Gastrocnemius medialis (tissue), 4 donors: ENCODE results near the gene CAMK1G. TPM values are rescaled to one million over a fixed set of nuclear protein-coding genes. Genes with fewer than 3 reads are reported as not detected.

Source experiments
- ATAC-seq, 2 donors: fragments of 150-250 bp; one replicate each; pipeline ENCODE4 v1.9.1; 2016
- DNase-seq, 2 donors: peaks; one replicate each; pipeline ENCODE4 v3.0.0-alpha.2; 2019
- H3K27ac ChIP-seq, 4 donors: fragments of 200-600 bp; sonication (generic); 1 replicate in 1 of 4; 2 replicates in 3 of 4; pipeline ENCODE4 v1.5.1; 2016 to 2018; ENCODE audit warnings: mild to moderate bottlenecking in 2 of 4, moderate library complexity in 1 of 4
- H3K27me3 ChIP-seq, 3 donors: fragments of 200-600 bp; sonication (generic) in 2 of 3; 1 replicate in 1 of 3; 2 replicates in 2 of 3; pipeline versions ENCODE4 v1.5.1 to v1.6.0; 2016 to 2019; ENCODE audit warnings: mild to moderate bottlenecking in 1 of 3, moderate library complexity in 1 of 3
- H3K36me3 ChIP-seq, 2 donors: fragments of 200-600 bp; sonication (generic) in 1 of 2; one replicate each; pipeline ENCODE4 v1.5.1; 2017 to 2018
- H3K4me1 ChIP-seq, 2 donors: fragments of 200-600 bp; sonication (generic) in 1 of 2; one replicate each; pipeline ENCODE4 v1.5.1; 2016 to 2017; ENCODE audit warnings: mild to moderate bottlenecking in 2 of 2
- H3K4me3 ChIP-seq, 4 donors: fragments of 200-600 bp; sonication (generic) in 3 of 4; 1 replicate in 1 of 4; 2 replicates in 3 of 4; pipeline ENCODE4 v1.5.1; 2016 to 2019; ENCODE audit warnings: mild to moderate bottlenecking in 2 of 4
- H3K9me3 ChIP-seq, 3 donors: fragments of 200-600 bp; sonication (generic) in 2 of 3; 1 replicate in 1 of 3; 2 replicates in 2 of 3; pipeline ENCODE4 v1.5.1; 2016 to 2019
- POLR2A ChIP-seq, 2 donors: fragments of 450-650 bp; IDR thresholded peaks; one replicate each; pipeline ENCODE4 v1.6.1; 2017; ENCODE audit warnings: antibody characterized with exemption in 2 of 2, mild to moderate bottlenecking in 2 of 2, moderate library complexity in 2 of 2
- in situ Hi-C, 4 donors: fragments of 200-750 bp; cut with MboI; loops; one replicate each; pipeline versions ENCODE4 v1.15.0 to v1.8.0; 2017; ENCODE audit warnings: low sequenced_read_pairs in 4 of 4
- intact Hi-C: fragments of 100-400 bp; cut with DNase I; formaldehyde crosslinking; loops from one replicate; pipeline ENCODE4 v1.15.1; 2023; ENCODE audit warnings: low total_unique reads
- total RNA-seq, 4 donors: library from RNA; depleted of rRNA; stranded (reverse); fragments of >200 nt; gene quantifications; one replicate each; pipeline versions ENCODE4 v1.1.0 to v1.2.3, GENCODE V29; 2016
- TF ChIP-seq, protein P1 (sequence below), 5 experiments: fragments of 450-650 bp in 3 of 5; fragments of 200-600 bp in 2 of 5; sonication (generic) in 2 of 5; IDR thresholded peaks in 4 of 5; conservative IDR thresholded peaks in 1 of 5; 1 replicate in 4 of 5; 2 replicates in 1 of 5; pipeline ENCODE4 v1.5.1; 2016 to 2019; ENCODE audit warnings: antibody characterized with exemption in 5 of 5, mild to moderate bottlenecking in 3 of 5, moderate library complexity in 3 of 5

The CAMK1G gene
- total RNA-seq, 4 donors from 2014 or later: 0.16 TPM; not detected in 3

DNA sequence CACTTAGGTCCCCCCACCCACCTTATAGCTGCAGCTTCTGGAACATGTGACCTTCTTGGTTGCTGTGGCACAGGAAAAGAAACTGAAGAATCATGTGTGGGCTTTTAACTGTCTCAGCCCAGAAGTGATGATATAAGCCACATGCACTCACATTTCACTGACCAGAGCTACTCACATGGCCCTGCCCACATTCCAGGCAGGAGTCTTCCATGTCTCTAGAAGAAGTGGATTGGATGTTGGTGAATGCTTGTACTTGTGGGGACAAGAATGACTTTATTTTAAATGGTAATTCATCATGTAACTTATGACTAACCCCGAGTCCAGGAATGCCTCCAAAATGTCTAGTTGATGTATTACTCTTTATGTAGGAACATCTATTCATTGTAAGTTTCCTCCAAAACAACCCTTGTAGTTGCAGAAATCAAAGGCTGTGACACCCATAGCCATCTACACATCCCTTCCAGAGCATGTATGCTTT, 15.8 kb upstream of the CAMK1G start:
- no peak overlapping the region for H3K27ac ChIP-seq
- no peaks in the 10 kb centered on the region for H3K9me3 ChIP-seq
- H3K4me1 ChIP-seq: no peaks in the 10 kb centered on the region
- no peaks in the 10 kb centered on the region for H3K36me3 ChIP-seq
- no peak for TF ChIP-seq POLR2A (IDR thresholded peaks at IDR 0.05)
- TF ChIP-seq, protein P1, sequence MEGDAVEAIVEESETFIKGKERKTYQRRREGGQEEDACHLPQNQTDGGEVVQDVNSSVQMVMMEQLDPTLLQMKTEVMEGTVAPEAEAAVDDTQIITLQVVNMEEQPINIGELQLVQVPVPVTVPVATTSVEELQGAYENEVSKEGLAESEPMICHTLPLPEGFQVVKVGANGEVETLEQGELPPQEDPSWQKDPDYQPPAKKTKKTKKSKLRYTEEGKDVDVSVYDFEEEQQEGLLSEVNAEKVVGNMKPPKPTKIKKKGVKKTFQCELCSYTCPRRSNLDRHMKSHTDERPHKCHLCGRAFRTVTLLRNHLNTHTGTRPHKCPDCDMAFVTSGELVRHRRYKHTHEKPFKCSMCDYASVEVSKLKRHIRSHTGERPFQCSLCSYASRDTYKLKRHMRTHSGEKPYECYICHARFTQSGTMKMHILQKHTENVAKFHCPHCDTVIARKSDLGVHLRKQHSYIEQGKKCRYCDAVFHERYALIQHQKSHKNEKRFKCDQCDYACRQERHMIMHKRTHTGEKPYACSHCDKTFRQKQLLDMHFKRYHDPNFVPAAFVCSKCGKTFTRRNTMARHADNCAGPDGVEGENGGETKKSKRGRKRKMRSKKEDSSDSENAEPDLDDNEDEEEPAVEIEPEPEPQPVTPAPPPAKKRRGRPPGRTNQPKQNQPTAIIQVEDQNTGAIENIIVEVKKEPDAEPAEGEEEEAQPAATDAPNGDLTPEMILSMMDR (IDR thresholded peaks at IDR 0.05 in 4 of 5, conservative IDR thresholded peaks at IDR 0.05 in 1 of 5): no peak
- no peak overlapping the region for H3K4me3 ChIP-seq
- ATAC-seq (no peak), DNase-seq (no peak)
- peaks cover 0 to 3% (median 0%) of the 10 kb centered on the region in 3 donors for H3K27me3 ChIP-seq
- intact Hi-C loops: no loop called here
- in situ Hi-C loops: loop anchor here in 1 of 4 donors (10.0 kb wide), 1 partner anchor 57 kb away; no protein-coding TSS in a partner anchor

DNA sequence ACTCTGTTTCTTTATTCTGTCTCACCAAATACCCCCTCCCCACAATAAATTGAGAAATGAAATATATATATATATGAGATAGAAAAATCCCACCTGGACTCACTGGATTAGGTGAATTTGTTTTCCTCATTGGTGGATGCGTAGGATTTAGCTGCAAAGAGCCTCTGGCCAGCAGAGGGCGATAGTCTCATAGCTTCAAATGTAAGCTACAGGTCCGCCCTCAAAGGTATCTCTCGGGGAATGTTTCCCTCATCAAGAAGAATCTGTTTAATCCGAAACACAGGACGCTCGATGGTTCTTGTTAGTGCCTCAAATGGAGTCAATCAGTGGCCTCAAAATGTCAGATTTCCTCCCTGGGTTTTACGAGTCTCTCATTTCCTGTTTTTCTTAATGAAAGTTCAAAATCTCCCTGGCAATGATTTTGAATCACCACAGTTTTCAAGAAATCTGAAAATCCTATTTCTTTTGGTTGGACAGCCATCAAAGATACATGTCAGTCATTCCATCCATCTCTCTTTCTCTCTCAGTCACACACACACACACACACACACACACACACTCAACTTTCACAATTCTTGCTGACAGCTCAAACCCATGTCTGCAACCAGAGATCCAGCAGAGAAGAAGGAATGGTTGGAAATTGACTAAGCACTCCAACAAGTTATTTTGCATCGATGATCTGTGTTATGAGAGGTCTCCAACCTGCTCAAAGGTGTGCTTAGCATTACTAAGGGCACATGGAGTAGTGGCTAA, 13.9 kb upstream of the CAMK1G start:
- Histone ChIP-seq H3K4me3 (peak overlapping the region in 1 of 4 donors; percentile 18), H3K27ac (no peak overlapping the region), H3K4me1 (no peaks in the 10 kb centered on the region), H3K36me3 (no peaks in the 10 kb centered on the region), H3K27me3 (peaks cover 0 to 3% (median 0%) of the 10 kb centered on the region in 3 donors), H3K9me3 (no peaks in the 10 kb centered on the region)
- in situ Hi-C loops (loop anchor here in 2 of 4 donors (5.0 to 10.0 kb wide), 3 partner anchors 55 to 178 kb away; no protein-coding TSS in a partner anchor), intact Hi-C loops (no loop called here)
- peak; percentile 38 to 80 for ATAC-seq
- TF ChIP-seq, protein P1 (IDR thresholded peaks at IDR 0.05 in 4 of 5, conservative IDR thresholded peaks at IDR 0.05 in 1 of 5): peak; percentile 45 to 88 (median 65)
- TF ChIP-seq POLR2A (IDR thresholded peaks at IDR 0.05): no peak
- DNase-seq: peak; percentile 32 to 65

DNA sequence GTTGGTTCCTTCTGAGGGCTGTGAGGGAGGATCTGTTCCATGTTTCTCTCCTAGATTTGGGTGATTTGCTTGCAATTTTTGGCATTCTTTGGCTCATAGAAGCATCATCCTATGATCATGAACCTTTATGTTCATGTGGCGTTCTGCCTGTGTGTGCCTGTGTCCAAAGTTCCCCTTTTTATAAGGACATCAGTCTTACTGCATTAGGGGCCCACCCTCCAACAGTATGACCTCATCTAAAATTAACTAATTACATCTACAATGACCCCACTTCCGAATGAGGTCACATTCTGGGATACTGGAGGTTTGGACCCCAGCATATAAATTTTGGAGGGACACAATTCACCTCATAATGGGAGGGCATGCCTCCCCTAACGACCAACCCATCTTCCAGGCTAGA, 12.8 kb upstream of the CAMK1G start:
- Histone ChIP-seq H3K4me1 (no peaks in the 10 kb centered on the region), H3K36me3 (no peaks in the 10 kb centered on the region), H3K27me3 (peaks cover 0 to 3% (median 0%) of the 10 kb centered on the region in 3 donors), H3K27ac (no peak overlapping the region), H3K4me3 (no peak overlapping the region), H3K9me3 (no peaks in the 10 kb centered on the region)
- intact Hi-C loops (no loop called here), in situ Hi-C loops (loop anchor here in 2 of 4 donors (5.0 to 10.0 kb wide), 2 partner anchors 64 to 177 kb away; no protein-coding TSS in a partner anchor)
- ATAC-seq (no peak), DNase-seq (no peak)
- no peak for TF ChIP-seq POLR2A (IDR thresholded peaks at IDR 0.05)
- TF ChIP-seq, protein P1 (IDR thresholded peaks at IDR 0.05 in 4 of 5, conservative IDR thresholded peaks at IDR 0.05 in 1 of 5): no peak

DNA sequence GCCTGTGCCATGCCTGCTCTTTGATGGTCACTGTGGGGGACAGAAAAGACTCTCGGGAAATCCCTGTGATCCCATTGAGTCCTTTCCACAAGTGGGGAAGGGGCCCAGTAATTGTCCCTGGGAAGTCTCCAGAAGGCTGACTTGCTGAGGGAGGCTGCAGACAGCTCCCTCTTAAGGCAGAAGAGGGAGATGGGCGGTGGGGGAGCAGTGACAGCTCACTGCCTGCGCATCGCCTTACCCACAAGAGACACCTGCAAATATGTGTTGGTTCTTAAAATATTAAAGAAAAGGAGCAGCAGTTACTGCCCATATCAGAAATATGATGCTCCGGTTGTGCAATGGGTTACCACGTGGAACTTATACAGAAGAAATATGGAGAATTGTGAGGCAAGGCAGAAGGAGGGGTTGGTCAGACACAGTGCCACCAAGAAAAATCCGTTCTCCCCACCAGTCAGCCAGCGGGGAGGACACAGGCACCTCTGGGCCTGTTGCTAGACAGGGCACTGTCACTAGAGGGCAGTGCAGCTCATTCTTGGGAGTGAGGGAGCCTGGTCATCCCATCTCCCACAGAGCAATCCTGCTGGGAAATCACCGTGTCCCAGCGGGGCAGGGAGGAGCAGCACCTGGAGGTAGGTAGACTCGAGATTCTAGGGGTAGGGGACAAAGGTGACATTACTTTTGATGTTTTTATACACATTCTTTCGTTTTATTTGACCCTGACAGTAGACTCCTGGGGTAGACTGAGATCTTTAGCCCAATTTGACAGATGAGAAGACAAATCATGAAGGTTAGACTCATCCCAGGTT, 6.9 kb upstream of the CAMK1G start:
- TF ChIP-seq, protein P1 (IDR thresholded peaks at IDR 0.05 in 4 of 5, conservative IDR thresholded peaks at IDR 0.05 in 1 of 5): peak; percentile 80 to 94 (median 89)
- TF ChIP-seq POLR2A (IDR thresholded peaks at IDR 0.05): no peak
- in situ Hi-C loops: loop anchor here (5.0 to 10.0 kb wide), 4 partner anchors 58 to 181 kb away; partner anchors contain the start of gene TRAF3IP3 (in 1 of the 4)
- ATAC-seq (peak; percentile 93 to 98), DNase-seq (peak; percentile 32 to 73)
- Histone ChIP-seq H3K9me3 (no peaks in the 10 kb centered on the region), H3K36me3 (no peaks in the 10 kb centered on the region), H3K4me3 (no peak overlapping the region), H3K27me3 (peaks cover 0 to under 1% (median 0%) of the 10 kb centered on the region in 3 donors), H3K4me1 (no peaks in the 10 kb centered on the region), H3K27ac (no peak overlapping the region)
- intact Hi-C loops: loop anchor here (1.0 to 2.0 kb wide), 3 partner anchors 51 to 172 kb away; no protein-coding TSS in a partner anchor
